Measurements from ENCODE around the gene THSD4.
"Not testable (repeated sequence)": the region's sequence is repeated elsewhere in the genome, so short reads cannot be mapped to it uniquely, and the experiment has no call there.

Gene THSD4

GRCh38 chr15:71366926-71367325 is 251.7 kb downstream of the THSD4 start:
- H2AFZ ChIP-seq (ENCODE audit: low read depth, low read length) = no peak overlapping the region
- H3K79me2 ChIP-seq (ENCODE audit: low read length) = no peaks in the 10 kb centered on the region
- H3K27ac ChIP-seq (ENCODE audit: low read length) = no peak overlapping the region
- H3K4me2 ChIP-seq (ENCODE audit: low read length) = no peak overlapping the region
- H3K27me3 ChIP-seq (ENCODE audit: low read depth, low read length) = peaks cover 4% of the 10 kb centered on the region
- H4K20me1 ChIP-seq (ENCODE audit: insufficient read depth, low read length) = no peaks in the 10 kb centered on the region
- no peak overlapping the region for H3K9ac ChIP-seq (ENCODE audit: low read length)
- no peaks in the 10 kb centered on the region for H3K4me1 ChIP-seq (ENCODE audit: low read length)
- no peak overlapping the region for H3K4me3 ChIP-seq (ENCODE audit: low read length)
- TF ChIP-seq, protein P1, sequence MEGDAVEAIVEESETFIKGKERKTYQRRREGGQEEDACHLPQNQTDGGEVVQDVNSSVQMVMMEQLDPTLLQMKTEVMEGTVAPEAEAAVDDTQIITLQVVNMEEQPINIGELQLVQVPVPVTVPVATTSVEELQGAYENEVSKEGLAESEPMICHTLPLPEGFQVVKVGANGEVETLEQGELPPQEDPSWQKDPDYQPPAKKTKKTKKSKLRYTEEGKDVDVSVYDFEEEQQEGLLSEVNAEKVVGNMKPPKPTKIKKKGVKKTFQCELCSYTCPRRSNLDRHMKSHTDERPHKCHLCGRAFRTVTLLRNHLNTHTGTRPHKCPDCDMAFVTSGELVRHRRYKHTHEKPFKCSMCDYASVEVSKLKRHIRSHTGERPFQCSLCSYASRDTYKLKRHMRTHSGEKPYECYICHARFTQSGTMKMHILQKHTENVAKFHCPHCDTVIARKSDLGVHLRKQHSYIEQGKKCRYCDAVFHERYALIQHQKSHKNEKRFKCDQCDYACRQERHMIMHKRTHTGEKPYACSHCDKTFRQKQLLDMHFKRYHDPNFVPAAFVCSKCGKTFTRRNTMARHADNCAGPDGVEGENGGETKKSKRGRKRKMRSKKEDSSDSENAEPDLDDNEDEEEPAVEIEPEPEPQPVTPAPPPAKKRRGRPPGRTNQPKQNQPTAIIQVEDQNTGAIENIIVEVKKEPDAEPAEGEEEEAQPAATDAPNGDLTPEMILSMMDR (IDR thresholded peaks at IDR 0.05; ENCODE audit: low read depth, low read length) = no peak
- TF ChIP-seq EZH2phosphoT487 (IDR thresholded peaks at IDR 0.05; ENCODE audit: low read depth) = no peak
- H3K9me3 ChIP-seq (ENCODE audit: insufficient read depth, low read length) = no peaks in the 10 kb centered on the region
- no peaks in the 10 kb centered on the region for H3K36me3 ChIP-seq (replicated peaks; ENCODE audit: low read depth, low read length)

DNA sequence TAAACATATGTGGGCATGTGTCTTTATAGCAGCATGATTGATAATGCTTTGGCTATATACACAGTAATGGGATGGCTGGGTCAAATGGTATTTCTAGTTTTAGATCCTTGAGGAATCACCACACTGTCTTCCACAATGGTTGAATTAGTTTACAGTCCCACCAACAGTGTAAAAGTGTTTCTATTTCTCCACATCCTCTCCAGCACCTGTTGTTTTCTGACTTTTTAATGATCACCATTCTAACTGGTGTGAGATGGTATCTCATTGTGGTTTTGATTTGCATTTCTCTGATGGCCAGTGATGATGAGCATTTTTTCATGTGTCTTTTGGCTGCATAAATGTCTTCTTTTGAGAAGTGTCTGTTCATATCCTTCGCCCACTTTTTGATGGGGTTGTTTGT is 252.5 kb downstream of the THSD4 start:
- H2AFZ ChIP-seq (ENCODE audit: low read depth, low read length); H3K36me3 ChIP-seq (replicated peaks; ENCODE audit: low read depth, low read length); H3K27me3 ChIP-seq (ENCODE audit: low read depth, low read length); H3K4me3 ChIP-seq (ENCODE audit: low read length); H3K4me2 ChIP-seq (ENCODE audit: low read length); H3K9me3 ChIP-seq (ENCODE audit: insufficient read depth, low read length); H3K4me1 ChIP-seq (ENCODE audit: low read length); H4K20me1 ChIP-seq (ENCODE audit: insufficient read depth, low read length); H3K27ac ChIP-seq (ENCODE audit: low read length); H3K9ac ChIP-seq (ENCODE audit: low read length); H3K79me2 ChIP-seq (ENCODE audit: low read length): not testable (repeated sequence)

DNA sequence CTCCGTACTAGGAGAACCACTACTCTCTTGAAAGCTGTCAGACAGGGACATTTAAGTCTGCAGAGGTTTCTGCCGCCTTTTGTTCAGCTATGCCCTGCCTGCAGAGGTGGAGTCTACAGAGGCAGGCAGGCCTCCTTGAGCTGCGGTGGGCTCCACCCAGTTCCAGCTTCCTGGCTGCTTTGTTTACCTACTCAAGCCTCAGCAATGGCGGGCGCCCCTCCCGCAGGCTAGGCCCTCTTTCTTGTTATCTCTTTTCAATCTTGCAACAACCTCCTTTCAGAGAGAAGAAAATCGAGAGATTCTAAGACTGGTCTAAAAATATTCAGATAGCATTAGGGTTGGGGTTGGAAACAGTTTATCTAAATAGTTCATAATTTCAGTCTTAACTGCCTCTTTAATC is 257.5 kb downstream of the THSD4 start:
- not testable (repeated sequence) for H3K27ac ChIP-seq (ENCODE audit: low read length); H3K79me2 ChIP-seq (ENCODE audit: low read length)

GRCh38 chr15:71373917-71374316 is 258.6 kb downstream of the THSD4 start:
- Histone ChIP-seq H3K9ac (ENCODE audit: low read length) (no peak overlapping the region), H4K20me1 (ENCODE audit: insufficient read depth, low read length) (no peaks in the 10 kb centered on the region), H2AFZ (ENCODE audit: low read depth, low read length) (no peak overlapping the region), H3K79me2 (ENCODE audit: low read length) (no peaks in the 10 kb centered on the region), H3K9me3 (ENCODE audit: insufficient read depth, low read length) (no peaks in the 10 kb centered on the region), H3K4me2 (ENCODE audit: low read length) (no peak overlapping the region), H3K36me3 (replicated peaks; ENCODE audit: low read depth, low read length) (no peaks in the 10 kb centered on the region), H3K27me3 (ENCODE audit: low read depth, low read length) (peaks cover 30% of the 10 kb centered on the region), H3K4me1 (ENCODE audit: low read length) (no peaks in the 10 kb centered on the region), H3K4me3 (ENCODE audit: low read length) (no peak overlapping the region), H3K27ac (ENCODE audit: low read length) (no peak overlapping the region)
- TF ChIP-seq, protein P1 (IDR thresholded peaks at IDR 0.05; ENCODE audit: low read depth, low read length) = no peak
- TF ChIP-seq EZH2phosphoT487 (IDR thresholded peaks at IDR 0.05; ENCODE audit: low read depth) = no peak

More for the DNA sequence above, 257.5 kb downstream of the THSD4 start:
- peaks cover 23% of the 10 kb centered on the region for H3K27me3 ChIP-seq (ENCODE audit: low read depth, low read length)
- H4K20me1 ChIP-seq (ENCODE audit: insufficient read depth, low read length); H3K9ac ChIP-seq (ENCODE audit: low read length); H3K4me3 ChIP-seq (ENCODE audit: low read length); H3K9me3 ChIP-seq (ENCODE audit: insufficient read depth, low read length); H3K36me3 ChIP-seq (replicated peaks; ENCODE audit: low read depth, low read length); H3K4me2 ChIP-seq (ENCODE audit: low read length); H2AFZ ChIP-seq (ENCODE audit: low read depth, low read length); H3K4me1 ChIP-seq (ENCODE audit: low read length): not testable (repeated sequence)

GRCh38 chr15:71374607-71375352 is 259.5 kb downstream of the THSD4 start:
- H3K9me3 ChIP-seq (ENCODE audit: insufficient read depth, low read length) = no peaks in the 10 kb centered on the region
- H4K20me1 ChIP-seq (ENCODE audit: insufficient read depth, low read length) = no peaks in the 10 kb centered on the region
- no peak for TF ChIP-seq EZH2phosphoT487 (IDR thresholded peaks at IDR 0.05; ENCODE audit: low read depth)
- TF ChIP-seq, protein P1 (IDR thresholded peaks at IDR 0.05; ENCODE audit: low read depth, low read length) = no peak
- H3K36me3 ChIP-seq (replicated peaks; ENCODE audit: low read depth, low read length) = no peaks in the 10 kb centered on the region
- H2AFZ ChIP-seq (ENCODE audit: low read depth, low read length) = no peak overlapping the region
- no peak overlapping the region for H3K4me2 ChIP-seq (ENCODE audit: low read length)
- no peaks in the 10 kb centered on the region for H3K79me2 ChIP-seq (ENCODE audit: low read length)
- no peak overlapping the region for H3K9ac ChIP-seq (ENCODE audit: low read length)
- H3K27ac ChIP-seq (ENCODE audit: low read length) = no peak overlapping the region
- H3K27me3 ChIP-seq (ENCODE audit: low read depth, low read length) = peaks cover 33% of the 10 kb centered on the region
- H3K4me1 ChIP-seq (ENCODE audit: low read length) = no peaks in the 10 kb centered on the region
- H3K4me3 ChIP-seq (ENCODE audit: low read length) = no peak overlapping the region

All from OCI-LY3 (cell line).